HG03520 (cell line): Measurements from ENCODE around the gene NR3C2.
A peak's percentile ranks its signal among the peaks of the same experiment; 100 is the strongest.

Experiments used
- ATAC-seq: cut with Tn5 transposase; IDR thresholded peaks from one replicate; pipeline ENCODE4 v1.9.1; 2021; ENCODE audit warnings: mild to moderate bottlenecking, moderate library complexity; ENCODE audit not compliant: unreplicated experiment

Gene NR3C2

DNA sequence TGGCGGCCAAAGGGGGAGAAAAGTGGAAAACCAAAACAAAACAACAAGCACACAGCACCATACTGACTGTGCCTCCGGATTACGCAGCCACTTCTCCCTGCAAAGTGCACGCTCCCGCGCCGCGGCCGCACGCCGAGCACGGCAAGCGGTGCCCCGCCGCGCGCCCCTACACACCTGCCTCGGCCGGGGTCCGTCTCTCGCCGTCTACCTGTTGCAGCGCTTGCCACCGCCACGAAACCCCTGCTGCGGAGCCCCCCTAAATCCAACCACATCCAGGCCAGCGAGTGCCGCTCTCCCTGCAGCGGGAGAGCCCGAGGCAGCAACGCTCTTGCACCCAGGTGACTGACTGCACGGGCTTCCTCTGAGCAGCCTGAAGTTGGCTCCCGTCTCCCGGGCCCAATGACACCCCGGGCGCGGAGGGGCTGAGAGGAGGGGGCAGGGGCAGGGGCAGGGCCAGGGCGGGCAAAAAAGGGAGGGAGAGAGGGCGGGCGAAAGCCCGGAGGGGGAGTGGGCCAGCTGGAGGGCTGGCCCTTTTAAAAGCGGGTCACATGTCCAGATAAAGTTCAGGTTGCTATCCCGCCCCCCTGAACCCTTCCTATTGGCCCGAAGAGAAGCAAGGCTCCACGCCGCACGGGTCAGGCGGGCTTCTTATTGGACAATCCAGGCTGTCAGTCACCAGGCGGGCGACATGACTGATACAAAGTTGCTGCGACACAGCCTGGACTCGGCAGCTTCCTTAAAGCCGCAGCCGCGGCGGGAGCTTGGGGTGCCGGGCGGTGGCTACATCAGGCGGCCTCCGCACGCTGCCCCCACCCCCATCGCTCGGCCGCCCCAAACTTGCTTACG lies at the start of gene NR3C2:
TSS of gene NR3C2 (minus strand) at position 429 of the 846 bp plus-strand sequence.
- peak; percentile 98 for ATAC-seq

DNA sequence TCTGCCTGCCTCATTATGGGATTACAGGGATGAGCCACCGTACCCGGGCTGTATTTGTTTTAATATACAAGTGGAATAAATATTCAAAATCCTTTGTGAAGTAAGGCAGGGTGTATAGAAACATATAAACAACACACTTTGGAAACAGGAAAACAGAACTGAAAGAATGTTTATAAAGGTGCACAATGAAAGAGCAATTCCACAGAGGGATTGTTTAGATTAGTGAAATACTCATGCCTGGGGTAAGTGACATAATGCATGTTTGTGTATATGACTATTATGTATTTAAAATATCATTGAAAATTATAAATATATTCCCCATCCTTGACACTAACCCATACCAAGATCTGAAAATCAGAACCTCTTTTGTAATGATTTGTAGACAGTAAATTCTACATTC lies 45.0 kb upstream of the NR3C2 start:
- ATAC-seq: no peak

DNA sequence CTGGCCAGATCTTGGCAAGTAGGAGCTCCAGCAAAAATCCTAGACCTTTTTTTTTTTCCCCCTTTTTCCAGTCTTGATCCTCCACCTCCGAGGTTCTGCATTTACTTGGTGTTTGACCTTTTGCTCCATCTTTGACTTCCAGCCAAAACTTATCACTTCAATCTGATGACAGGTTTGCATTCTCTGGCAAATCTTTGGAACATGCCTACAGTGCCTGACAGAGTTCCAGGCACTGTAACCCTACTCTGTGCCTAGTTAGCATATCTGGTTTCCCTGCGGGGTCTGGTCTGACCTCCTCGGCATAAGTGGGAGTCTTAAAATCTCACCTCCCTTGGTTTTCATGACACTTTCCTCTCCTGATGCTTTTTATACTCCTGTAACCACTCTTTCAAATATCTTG lies 39.4 kb upstream of the NR3C2 start:
- no peak for ATAC-seq

DNA sequence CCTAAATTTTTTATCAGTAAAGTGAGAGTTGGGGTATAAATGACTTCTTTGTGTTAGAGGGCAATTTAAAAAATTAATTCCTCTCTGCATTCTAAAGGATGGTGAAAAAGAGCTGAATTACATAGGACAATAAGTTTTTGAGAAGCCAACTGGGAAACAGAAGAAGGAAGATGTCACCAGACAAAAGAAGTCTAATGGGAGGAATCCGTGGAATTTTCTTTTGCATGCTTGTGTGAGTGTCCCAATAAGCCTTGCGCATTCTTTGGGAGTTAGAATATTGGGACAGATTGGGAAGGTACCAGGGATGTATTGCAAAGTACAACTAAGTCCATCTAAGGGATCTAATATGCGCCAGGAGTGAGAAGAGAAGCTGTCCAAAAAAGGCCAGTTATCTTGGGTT lies 35.1 kb upstream of the NR3C2 start:
- ATAC-seq: no peak

DNA sequence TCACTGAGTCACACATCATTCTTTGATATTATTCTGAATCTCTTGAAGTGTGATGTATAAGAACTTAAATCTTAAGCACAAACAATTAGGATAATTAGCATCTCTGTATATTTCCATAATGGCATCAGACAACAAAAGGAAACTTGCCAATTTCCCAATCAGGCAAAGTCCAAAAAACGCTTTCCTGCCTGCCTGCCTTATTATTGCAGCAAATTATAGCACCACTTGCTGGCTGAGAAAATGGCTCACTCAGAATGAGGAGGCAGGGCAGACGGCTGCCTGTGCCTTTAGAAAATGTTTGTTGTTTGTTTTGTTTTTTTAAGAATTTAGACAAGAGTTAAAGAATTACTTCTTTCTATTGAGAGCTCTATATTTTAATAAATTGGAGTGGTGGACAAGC lies 27.7 kb upstream of the NR3C2 start:
- ATAC-seq: no peak

DNA sequence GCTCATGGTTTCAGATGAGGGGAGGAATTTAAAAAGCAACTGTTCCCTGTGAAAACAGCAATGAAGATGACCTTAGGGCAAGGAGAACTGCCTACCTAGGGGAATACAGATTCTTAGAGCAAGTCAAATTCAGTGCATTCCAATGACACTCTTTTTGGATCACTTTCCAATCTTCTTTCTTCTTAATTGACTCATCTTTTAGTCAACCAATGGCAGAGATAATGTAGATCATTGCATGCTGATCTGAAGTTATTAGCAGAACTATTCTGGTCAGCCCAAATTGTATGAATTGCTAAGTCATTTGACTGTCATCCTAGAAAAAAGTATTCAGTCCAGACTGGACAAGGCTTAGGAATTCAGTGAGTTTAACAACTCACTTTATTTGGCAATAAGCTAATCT lies 12.6 kb upstream of the NR3C2 start:
- ATAC-seq: no peak

DNA sequence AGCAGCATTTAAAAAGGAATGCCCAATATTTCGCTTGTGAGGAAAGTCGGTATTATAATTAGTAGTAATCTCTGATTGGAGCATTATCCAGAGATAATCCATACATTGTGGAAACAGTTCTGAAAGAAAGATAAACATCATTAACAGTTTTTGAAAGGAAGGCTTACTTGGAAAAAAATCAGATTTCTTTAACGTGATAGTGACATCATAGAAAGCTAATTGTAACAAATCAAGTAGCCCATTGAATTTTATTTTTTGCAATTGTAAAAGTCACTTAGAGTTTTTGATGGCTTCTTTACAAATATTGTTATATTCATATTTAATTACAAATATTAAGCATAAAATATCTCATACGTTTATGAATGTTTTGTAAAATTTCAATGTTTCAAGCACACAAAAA lies 11.6 kb upstream of the NR3C2 start:
- ATAC-seq: no peak

DNA sequence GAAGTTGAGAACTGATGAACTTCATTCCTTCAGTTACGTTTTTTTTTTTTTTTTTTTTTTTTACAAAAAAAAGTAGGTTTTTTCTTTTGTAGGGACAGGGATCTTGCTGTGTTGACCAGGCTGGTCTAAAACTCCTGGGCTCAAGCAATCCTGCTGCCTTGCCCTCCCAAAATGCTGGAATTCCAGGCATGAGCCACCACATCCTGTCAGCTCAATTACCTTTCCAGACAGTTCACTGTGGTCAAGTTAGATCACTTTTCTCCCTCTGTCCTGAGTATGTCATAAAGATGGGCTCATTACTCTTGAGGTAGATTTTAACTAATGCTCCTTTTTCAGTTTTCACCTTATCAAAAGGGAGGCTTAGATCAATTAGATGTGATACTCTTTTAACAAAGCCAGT lies 10.8 kb upstream of the NR3C2 start:
- no peak for ATAC-seq

DNA sequence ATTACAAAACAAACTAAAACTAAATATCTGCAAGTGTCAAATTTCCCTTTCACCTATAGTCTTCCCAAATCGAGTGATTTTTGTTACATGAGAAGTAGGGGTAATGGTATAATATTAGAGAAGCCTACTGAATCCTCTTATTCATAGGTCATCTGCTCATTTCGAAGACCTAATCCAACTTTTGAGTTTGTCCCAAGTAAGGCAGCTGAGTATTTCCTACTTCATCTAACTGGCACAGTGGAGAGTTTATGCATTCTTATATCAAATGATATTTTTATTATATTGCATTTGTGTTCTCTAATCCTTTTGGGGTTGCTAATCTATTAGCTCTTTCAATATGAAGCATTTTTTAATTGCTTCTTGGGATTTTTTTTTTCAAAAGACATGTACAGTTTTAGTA lies 7.7 kb upstream of the NR3C2 start:
- no peak for ATAC-seq

DNA sequence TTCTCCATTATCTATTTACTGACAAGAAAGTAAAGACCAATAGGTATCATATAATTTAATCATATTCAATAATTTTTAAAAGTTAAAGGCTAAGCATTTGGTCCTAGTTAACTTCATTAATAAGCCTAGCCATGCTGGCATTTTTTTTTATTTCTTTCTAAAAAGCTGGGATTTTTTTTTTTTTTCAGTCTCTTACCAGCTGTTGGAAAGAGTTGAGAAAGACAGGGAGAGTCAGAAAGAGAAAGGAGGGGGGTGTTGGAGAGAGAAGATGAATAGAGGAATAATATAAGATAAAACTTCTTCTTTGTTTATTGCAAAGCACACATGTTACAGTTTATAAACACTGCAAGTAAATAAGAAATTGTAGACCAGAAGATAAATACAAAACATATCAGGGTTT lies 5.9 kb upstream of the NR3C2 start:
- no peak for ATAC-seq

DNA sequence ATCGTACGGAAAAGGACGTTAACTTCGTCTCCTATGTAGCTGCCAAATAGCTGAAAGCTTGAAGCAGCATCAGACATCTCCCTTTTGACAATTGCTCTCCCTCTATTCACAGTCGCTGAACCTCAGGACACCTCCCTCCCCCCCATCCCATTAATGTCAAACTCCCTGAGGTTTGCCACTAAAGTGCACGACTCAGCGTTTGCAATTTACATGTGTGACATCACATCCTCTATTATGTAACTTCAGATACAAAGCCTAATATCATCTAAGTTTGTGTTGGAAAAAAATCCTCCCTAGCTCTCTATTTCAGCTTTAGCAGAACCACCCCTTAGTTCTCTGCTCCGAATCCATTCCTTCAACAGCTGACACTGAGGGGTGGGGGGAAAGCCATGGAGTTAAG lies 5.5 kb upstream of the NR3C2 start:
- no peak for ATAC-seq

DNA sequence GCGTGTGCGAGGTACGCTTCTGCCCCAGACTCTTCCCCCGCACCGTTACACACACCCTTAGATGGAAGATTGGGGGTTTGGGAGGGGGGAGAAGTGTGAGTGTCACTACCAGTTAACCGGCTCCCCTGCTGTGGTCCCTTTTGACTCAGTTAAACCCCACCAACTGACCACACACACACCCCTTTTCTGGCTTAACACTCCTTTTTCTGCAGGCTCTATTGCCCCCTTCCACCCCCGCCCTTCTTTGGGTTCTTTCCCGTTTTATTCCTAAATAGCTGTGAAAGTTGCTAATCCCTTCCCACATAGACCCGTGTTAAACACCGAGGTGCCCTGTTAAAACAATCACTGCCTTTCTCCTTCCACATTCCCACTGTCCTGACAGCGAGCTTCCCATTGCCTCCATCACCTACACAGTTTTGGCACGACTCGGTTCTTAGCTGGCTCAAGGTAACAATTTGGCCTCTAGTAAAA lies 3.7 kb upstream of the NR3C2 start:
- no peak for ATAC-seq

DNA sequence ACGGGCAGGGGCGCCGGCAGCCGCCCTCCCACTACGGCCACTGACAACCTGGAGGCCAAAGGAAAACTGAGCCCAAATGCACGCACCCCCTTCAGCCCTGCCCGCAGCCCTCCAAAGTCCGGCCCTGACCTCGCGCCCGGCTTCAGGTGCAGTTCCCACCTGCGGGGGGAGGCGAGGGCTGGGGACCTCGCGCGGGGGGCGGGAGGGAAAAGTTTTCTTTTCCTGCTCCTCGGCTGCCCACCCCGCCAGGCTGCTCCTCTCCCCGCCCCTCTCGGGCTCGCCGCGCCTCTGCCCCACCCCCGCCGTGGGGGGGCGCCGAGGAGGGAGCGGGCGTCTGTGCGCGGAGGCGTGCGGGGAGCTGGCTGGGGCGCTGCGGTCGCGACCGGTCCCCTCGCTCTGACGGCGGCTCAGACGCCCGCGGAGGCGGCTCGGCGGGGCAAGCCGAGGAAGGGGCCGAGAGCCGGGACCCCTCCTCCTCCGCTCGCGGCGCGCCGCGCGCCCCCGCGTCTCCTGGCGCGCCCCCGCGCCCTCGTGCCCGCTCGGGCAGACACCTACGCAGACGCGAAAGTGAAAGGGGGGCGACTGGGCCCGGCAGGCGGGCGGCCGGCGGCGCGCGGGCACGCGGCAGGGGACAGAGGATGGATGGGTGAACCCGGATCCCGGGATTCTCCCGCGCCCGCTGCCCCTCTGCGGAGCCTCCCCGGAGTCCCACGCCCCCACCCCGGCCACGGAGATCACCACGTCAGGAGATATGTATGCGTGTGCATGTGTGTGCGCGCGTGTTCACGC lies 3.1 kb upstream of the NR3C2 start:
- no peak for ATAC-seq

DNA sequence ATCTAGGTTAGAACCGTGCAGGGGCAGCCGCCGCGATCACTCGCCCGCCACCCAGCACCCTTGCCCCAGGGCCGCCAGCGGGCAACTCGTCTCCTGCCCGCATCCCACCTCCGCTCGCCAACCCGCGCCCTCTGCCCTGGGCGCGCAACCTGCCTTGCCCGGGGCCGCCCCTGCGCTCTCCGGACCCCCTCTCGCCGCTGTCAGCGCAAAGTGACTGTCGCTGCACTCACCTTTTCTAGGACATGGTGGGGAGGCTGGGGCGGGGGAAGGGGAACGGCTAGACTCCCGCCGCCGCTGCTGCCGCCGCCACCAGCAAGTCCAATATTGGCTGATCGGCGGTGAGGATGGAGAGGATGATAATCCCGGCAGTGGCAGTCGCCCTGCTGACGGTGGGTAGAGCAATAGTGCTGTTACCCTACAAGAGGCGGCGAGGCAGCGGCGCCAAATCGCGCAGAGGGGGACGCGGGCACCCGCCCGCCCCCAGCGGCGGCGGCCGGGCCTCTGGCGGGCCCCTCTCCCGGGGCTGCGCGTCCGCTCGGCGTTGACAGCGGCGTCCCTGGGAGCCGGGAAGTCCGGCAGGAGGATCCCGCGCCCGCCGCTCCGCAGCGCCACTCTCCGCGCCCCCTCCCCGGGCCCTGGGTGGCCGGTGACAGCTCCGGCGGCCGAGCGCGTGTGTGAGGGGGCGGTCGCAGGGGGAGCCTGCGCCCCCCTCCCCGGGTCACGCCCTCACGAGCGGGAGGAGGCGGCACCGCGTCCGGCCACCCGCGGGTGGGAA lies 2.3 kb upstream of the NR3C2 start:
- ATAC-seq: no peak

DNA sequence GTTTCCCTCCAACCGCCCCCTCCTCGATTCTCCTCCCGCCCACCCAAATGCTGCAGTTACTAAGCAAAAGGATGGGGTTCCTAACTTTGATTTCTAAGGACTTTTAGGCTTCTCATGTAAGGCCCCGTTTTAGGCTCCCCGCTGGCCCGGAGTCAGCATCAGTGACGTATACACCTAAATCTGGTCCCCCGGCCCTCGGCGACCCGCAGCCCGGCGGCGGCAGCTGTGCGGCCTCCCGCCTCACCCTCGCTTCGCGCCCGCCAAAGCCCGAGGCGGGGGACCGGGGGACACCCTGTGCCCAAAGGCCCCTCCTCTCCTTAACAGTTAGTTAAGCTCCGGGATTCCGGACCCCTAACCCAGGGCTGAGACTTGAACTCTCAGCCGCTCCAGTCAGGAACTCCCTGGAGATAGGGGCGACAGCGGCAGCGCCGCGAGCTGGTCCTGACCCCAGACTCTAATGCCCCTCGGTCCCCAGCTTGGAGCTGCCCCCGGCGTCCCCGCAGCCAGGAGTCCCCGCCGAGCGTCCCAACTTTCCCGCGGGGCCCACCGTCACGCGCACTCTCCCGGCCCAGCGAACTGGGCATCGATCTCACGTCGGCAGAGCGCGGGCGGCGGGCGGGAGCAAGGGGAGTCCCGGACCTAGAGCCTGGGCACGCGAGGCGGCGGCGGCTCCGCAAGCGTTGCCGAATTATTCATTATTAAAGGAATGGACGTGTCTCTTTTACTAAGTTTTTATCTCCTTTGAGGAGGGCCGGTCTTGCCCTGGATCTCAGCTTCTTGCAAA lies 1.5 kb upstream of the NR3C2 start:
- ATAC-seq: no peak

DNA sequence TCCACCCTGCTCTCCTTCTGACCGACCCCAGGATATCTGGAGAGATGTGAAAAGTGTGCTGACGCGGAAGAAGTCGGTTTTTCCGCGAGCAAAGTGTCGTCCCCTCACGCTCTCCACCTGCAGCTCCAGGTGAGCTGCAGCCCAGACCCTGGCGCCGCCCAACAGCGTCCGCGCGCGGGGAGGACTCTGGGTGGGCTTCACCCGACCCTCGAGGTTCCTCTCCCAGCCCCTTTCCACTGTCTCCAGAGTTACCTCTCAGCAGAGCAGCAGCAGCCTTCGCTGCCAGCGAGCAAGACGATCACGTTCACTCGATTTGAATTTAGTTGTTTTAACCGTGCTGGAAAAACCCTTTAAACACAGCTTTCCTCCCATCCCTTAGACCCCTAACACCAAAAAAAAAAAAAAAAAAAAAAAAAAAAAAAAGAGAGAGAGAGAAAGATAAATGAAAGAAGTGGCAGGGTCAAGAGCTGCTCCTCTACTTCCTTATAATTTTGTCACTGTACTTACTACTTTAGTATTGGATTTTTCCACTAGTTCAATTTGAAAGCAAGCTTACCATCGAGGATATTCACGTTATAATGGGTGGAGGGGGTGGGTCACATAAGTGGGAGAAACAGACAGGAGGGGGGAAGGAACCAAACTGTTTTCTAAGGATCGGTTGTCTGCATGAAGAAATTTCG lies 758 bp upstream of the NR3C2 start:
- ATAC-seq: peak; percentile 18

DNA sequence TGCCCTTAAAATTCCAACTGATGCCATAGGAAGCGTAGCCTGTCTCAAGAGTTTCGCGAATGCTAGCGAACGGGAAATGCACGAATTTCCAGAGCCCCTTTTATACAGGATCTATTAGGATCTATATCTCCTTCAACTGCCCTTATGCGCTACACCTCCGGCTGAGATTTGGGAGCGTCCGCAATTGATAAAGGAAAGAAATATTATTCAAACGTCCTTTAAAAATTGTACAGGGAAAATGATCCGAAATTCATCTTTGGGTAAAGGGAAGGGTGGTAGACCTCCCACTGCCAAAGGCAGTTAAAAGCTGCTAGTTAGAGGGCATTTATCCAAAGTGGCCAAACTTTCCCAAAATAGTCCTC lies 609 bp downstream of the NR3C2 start:
- ATAC-seq: no peak

DNA sequence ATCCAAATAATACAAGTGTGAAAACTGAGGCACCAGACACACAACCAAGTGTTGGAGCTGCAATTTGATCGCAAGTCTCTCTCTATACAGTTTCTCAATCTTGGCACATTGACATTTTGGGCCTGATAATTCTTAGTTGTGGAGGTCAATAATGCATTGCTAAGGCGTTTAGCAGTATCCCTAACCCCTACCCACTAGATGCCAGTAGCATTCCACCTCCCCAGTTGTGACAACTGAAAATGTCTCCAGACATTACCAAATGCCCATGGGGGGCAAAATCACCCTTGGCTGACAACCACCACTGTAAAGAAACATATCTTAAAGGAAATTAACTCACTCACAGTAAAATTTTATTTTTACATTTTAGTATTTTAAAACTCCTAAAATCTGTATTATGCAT lies 4.2 kb downstream of the NR3C2 start:
- no peak for ATAC-seq

DNA sequence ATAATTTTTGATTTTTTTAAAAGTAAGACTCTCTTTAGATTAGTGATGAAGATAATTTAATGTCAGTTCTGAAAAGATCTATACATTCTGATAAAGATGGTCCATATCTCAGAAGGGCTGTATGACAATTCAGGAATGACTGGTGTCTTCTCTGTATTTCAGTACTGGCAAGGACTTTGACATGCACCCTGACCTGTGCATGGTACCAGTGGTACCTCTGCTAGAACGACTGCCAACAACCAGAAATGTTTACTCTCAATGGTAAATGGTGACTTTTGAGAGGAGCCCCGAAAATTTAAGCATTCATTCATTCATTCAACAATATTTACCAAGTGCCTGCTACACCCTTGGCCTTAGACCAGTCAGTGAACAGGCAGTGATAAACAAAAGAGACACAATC lies 4.8 kb downstream of the NR3C2 start:
- ATAC-seq: no peak

DNA sequence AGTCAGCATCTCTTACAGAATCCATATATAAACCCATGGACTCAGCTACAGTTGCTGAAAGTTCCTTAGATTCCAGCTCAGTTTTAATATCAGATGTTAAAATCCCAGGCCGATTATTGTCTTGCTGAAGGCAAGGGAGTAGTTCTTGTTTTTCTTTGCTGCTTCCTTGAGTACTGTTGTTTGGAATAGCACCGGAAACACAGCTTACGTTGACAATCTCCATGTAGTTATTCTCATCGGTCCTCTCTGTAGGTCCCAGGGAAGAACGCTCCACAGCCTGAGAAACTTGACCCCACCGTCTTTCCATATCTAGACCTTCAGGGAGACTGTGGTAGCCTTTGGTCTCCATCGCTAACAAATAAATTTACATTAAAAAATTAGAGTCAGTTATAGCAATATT lies 5.7 kb downstream of the NR3C2 start:
- no peak for ATAC-seq
